Measurements from ENCODE around the gene GEMIN7.

Gene GEMIN7

GRCh38 chr19:45061965-45062364 lies 17.1 kb upstream of the GEMIN7 start:
- no peak for FAIRE-seq

GRCh38 chr19:45063851-45064801 lies 14.9 kb upstream of the GEMIN7 start:
- FAIRE-seq: no peak

GRCh38 chr19:45066921-45067661 lies 12.0 kb upstream of the GEMIN7 start:
- FAIRE-seq: no peak

- FAIRE-seq: no peak
Observed at GRCh38 chr19:45068041-45068440, 11.0 kb upstream of the GEMIN7 start.

GRCh38 chr19:45069056-45069455 lies 10.0 kb upstream of the GEMIN7 start:
- FAIRE-seq: no peak

- no peak for FAIRE-seq
Observed at GRCh38 chr19:45070214-45070613, 8.8 kb upstream of the GEMIN7 start.

GRCh38 chr19:45070861-45071544 lies 8.1 kb upstream of the GEMIN7 start:
- FAIRE-seq: no peak

- no peak for FAIRE-seq
Observed at GRCh38 chr19:45071545-45071938, 7.5 kb upstream of the GEMIN7 start.

- no peak for FAIRE-seq
Observed at GRCh38 chr19:45071969-45072790, 6.9 kb upstream of the GEMIN7 start.

GRCh38 chr19:45074744-45075300 lies 4.2 kb upstream of the GEMIN7 start:
- FAIRE-seq: no peak

GRCh38 chr19:45075301-45076028 lies 3.6 kb upstream of the GEMIN7 start:
- FAIRE-seq: no peak

GRCh38 chr19:45076029-45076850 lies 2.8 kb upstream of the GEMIN7 start, which contains the start of gene ZNF296:
ZNF296 (minus strand) TSS chr19:45076478; CDS start chr19:45076373, 105 bp downstream.
- no peak for FAIRE-seq

- no peak for FAIRE-seq
Observed at GRCh38 chr19:45076851-45077730, 2.0 kb upstream of the GEMIN7 start.

GRCh38 chr19:45078390-45079062 lies 534 bp upstream of the GEMIN7 start:
- no peak for FAIRE-seq

- FAIRE-seq: no peak
Observed at GRCh38 chr19:45079911-45080370, 881 bp downstream of the GEMIN7 start.

GRCh38 chr19:45082170-45082569 lies 3.1 kb downstream of the GEMIN7 start:
- no peak for FAIRE-seq

GRCh38 chr19:45086480-45086879 lies 7.4 kb downstream of the GEMIN7 start:
- no peak for FAIRE-seq

GRCh38 chr19:45087531-45087930 lies 8.5 kb downstream of the GEMIN7 start:
- FAIRE-seq: no peak
